Stimulated activated CD4-positive, alpha-beta T cell treated with anti-CD3 and anti-CD28 coated beads, Interleukin-1b, Interleukin-23, amount 100 ng/mL, for 24 hours (primary cell): ENCODE data around the gene OR6C65.
"Not testable (repeated sequence)": the region's sequence is repeated elsewhere in the genome, so short reads cannot be mapped to it uniquely, and the experiment has no call there.

Source experiments
- DNase-seq, 4 experiments: peaks; one replicate each; pipeline ENCODE4 v3.0.0-alpha.2; 2020; ENCODE audit warnings: low read depth in 4 of 4, low spot score in 1 of 4

OR6C65 gene

GRCh38 chr12:55400229-55400628 lies at the start of gene OR6C65:
TSS of gene OR6C65 (plus strand) at chr12:55400529. CDS start at chr12:55400529, 0 bp downstream.
- DNase-seq = no peak

- not testable (repeated sequence) for DNase-seq
These were observed 45.0 kb upstream of the OR6C65 start for GRCh38 chr12:55355338-55355737.

GRCh38 chr12:55362675-55363074 lies 37.7 kb upstream of the OR6C65 start, which contains the start of gene OR6C75:
TSS of gene OR6C75 (plus strand) at chr12:55362975. CDS start at chr12:55365111, 2,136 bp downstream.
- no peak for DNase-seq

- no peak for DNase-seq
These were observed 35.2 kb upstream of the OR6C65 start for GRCh38 chr12:55365086-55365485.

GRCh38 chr12:55372521-55372920 lies 27.8 kb upstream of the OR6C65 start:
- DNase-seq = no peak

GRCh38 chr12:55385891-55386290 lies 14.4 kb upstream of the OR6C65 start:
- DNase-seq = no peak

GRCh38 chr12:55392032-55392795 lies 8.1 kb upstream of the OR6C65 start:
- DNase-seq = no peak

- DNase-seq = no peak
These were observed 4.0 kb upstream of the OR6C65 start for GRCh38 chr12:55396326-55396725.

- DNase-seq = no peak
These were observed 7.5 kb downstream of the OR6C65 start for GRCh38 chr12:55407866-55408265.

GRCh38 chr12:55409133-55409532 lies 8.8 kb downstream of the OR6C65 start:
- not testable (repeated sequence) for DNase-seq

GRCh38 chr12:55412138-55412537 lies 11.8 kb downstream of the OR6C65 start:
- not testable (repeated sequence) for DNase-seq

GRCh38 chr12:55413498-55414388 lies 13.4 kb downstream of the OR6C65 start:
- DNase-seq = not testable (repeated sequence)

- not testable (repeated sequence) for DNase-seq
These were observed 14.1 kb downstream of the OR6C65 start for GRCh38 chr12:55414396-55414823.

GRCh38 chr12:55414889-55415288 lies 14.6 kb downstream of the OR6C65 start:
- not testable (repeated sequence) for DNase-seq

GRCh38 chr12:55416961-55417360 lies 16.6 kb downstream of the OR6C65 start:
- DNase-seq = no peak

GRCh38 chr12:55420307-55420962 lies 20.1 kb downstream of the OR6C65 start:
- no peak for DNase-seq

GRCh38 chr12:55425954-55426353 lies 25.6 kb downstream of the OR6C65 start, which contains the start of gene OR6C76:
TSS of gene OR6C76 (plus strand) at chr12:55426254. CDS start at chr12:55426254, 0 bp downstream.
- DNase-seq = no peak

GRCh38 chr12:55428331-55429243 lies 28.3 kb downstream of the OR6C65 start:
- no peak for DNase-seq

- DNase-seq = not testable (repeated sequence)
These were observed 40.9 kb downstream of the OR6C65 start for GRCh38 chr12:55441233-55441632.

- DNase-seq = no peak
These were observed 43.4 kb downstream of the OR6C65 start, which contains the start of gene OR6C2 for GRCh38 chr12:55443776-55444175. TSS of gene OR6C2 (plus strand) at chr12:55444076. CDS start at chr12:55452214, 8,138 bp downstream.
